Measurements from ENCODE around the gene KCNJ9. TPM values are rescaled to one million over a fixed set of nuclear protein-coding genes. Genes with fewer than 3 reads are reported as not detected.

The KCNJ9 gene
- total and polyA plus RNA-seq, 5 donors = not detected

DNA sequence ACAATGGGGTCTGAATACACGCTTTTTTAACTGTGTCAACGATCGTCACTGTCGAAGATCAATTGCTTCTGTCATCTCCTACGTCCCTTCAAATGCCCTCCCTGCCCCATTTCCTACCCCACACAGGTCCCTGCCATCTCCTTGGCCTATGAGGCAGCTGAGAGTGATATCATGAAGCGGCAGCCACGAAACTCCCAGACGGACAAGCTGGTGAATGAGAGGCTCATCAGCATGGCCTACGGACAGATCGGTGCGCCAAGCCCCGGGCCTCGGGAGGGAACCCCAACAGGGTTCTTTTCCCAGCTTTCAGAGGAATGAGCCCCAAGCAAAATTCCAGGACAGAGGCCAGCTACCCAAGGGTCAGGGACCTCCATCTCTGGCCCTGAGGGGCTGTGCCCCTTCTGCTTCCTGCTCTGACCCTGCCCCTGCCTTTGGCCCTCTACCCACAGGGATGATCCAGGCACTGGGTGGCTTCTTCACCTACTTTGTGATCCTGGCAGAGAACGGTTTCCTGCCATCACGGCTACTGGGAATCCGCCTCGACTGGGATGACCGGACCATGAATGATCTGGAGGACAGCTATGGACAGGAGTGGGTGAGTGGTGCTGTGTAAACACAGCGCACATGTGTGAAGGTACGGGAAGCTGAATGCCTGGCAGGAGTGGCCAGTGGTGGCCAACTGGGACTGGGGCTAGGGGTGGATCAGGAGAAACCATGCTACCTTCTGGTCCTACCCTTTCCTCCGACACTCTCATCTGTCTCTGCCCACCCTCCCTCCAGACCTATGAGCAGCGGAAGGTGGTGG lies 55.0 kb downstream of the KCNJ9 start:
- WGBS = 88% methylated on average over 22 of the region's 22 CpGs
- ATAC-seq = no peak
- Histone ChIP-seq H3K27me3 (ENCODE audit: control insufficient read depth, insufficient read depth) (no peaks in the 10 kb centered on the region), H3K4me1 (ENCODE audit: control insufficient read depth, insufficient read depth, low read length) (peaks cover 9% of the 10 kb centered on the region), H3K9me3 (ENCODE audit: control insufficient read depth, low read length) (no peaks in the 10 kb centered on the region), H3K27ac (ENCODE audit: low read length) (no peak overlapping the region), H3K4me3 (ENCODE audit: low read length) (no peak overlapping the region)
- intact Hi-C loops (cut with DNase I) = no loop called here
- peak in 1 of 3 donors; percentile 34 for DNase-seq

DNA sequence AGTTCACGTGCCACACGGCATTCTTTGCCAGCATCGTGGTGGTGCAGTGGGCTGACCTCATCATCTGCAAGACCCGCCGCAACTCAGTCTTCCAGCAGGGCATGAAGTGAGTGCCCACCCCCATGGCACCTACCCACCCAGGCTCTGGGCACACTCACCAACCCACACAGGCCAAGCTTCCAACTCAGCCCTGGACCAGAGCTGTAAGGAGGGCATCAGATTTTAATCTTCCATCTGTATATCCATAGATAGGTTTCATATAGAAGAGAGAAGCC lies 55.5 kb downstream of the KCNJ9 start:
- no peak for ATAC-seq
- Histone ChIP-seq H3K4me3 (ENCODE audit: low read length) (no peak overlapping the region), H3K27ac (ENCODE audit: low read length) (no peak overlapping the region), H3K4me1 (ENCODE audit: control insufficient read depth, insufficient read depth, low read length) (peaks cover 9% of the 10 kb centered on the region), H3K9me3 (ENCODE audit: control insufficient read depth, low read length) (no peaks in the 10 kb centered on the region), H3K27me3 (ENCODE audit: control insufficient read depth, insufficient read depth) (no peaks in the 10 kb centered on the region)
- no peak for DNase-seq
- WGBS = 94% methylated on average over 5 of the region's 5 CpGs
- intact Hi-C loops (cut with DNase I) = no loop called here

DNA sequence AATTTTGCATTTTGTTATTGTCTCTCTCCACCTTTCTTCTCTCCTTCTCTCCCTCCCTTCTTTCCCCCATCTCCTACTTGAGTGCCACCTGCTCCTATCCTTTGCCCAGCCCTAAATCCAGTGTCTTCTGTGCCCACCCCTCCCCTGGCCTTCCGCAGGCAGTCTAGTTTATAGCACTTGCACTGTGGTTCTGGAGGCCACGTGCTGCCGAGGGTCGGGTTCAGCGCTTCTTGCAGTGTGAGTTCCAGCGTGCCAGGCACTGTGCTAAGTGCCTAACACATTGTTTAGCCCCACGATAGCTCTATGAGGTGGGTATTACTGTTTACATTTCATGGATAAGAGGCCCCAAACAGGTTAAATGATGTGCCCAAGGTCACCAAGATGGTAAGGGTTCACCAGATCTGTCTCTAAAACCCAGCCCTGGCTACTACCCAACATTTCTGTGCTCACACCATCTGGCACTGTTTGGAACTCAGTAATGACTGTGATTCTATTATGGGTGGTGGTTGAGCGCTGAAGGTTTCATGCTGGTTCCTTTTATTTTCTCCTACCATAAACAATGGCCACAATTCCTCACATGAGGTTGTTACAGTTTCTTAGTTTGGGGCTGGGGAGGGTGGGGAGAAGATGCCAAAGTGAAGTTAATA lies 56.0 kb downstream of the KCNJ9 start:
- Histone ChIP-seq H3K4me1 (ENCODE audit: control insufficient read depth, insufficient read depth, low read length) (peaks cover 7% of the 10 kb centered on the region), H3K4me3 (ENCODE audit: low read length) (no peak overlapping the region), H3K27me3 (ENCODE audit: control insufficient read depth, insufficient read depth) (no peaks in the 10 kb centered on the region), H3K27ac (ENCODE audit: low read length) (no peak overlapping the region), H3K9me3 (ENCODE audit: control insufficient read depth, low read length) (no peaks in the 10 kb centered on the region)
- intact Hi-C loops (cut with DNase I) = no loop called here
- no peak for ATAC-seq
- 89% methylated on average over 8 of the region's 8 CpGs for WGBS
- DNase-seq = peak in 1 of 3 donors; percentile 18

GRCh38 chr1:160139840-160140239 lies 58.5 kb downstream of the KCNJ9 start:
- DNase-seq = peak in 1 of 3 donors; percentile 18
- H3K27ac ChIP-seq (ENCODE audit: low read length) = no peak overlapping the region

More at GRCh38 chr1:160139840-160140239, 58.5 kb downstream of the KCNJ9 start:
- Histone ChIP-seq H3K9me3 (ENCODE audit: control insufficient read depth, low read length) (no peaks in the 10 kb centered on the region), H3K27me3 (ENCODE audit: control insufficient read depth, insufficient read depth) (no peaks in the 10 kb centered on the region), H3K4me3 (ENCODE audit: low read length) (no peak overlapping the region), H3K4me1 (ENCODE audit: control insufficient read depth, insufficient read depth, low read length) (no peaks in the 10 kb centered on the region)
- 94% methylated on average over 8 of the region's 8 CpGs for whole genome bisulfite sequencing
- no peak for ATAC-seq
- intact Hi-C loops (cut with DNase I) = no loop called here

Other genes with a start within 250 kb of the KCNJ9 start
- gene VSIG8, start 218.9 kb upstream of the KCNJ9 start, total RNA-seq = under 1 TPM in 2 of 4 donors, not detected in 2; 0.19 to 0.23 TPM
- 0.07 TPM for gene VSIG8, start 218.9 kb upstream of the KCNJ9 start, polyA plus RNA-seq
- 1 to 10 TPM; 3.4 to 5.6 (median 3.9) TPM for gene CFAP45, start 181.4 kb upstream of the KCNJ9 start, total RNA-seq
- 9.4 TPM for gene CFAP45, start 181.4 kb upstream of the KCNJ9 start, polyA plus RNA-seq
- 100 to 1,000 TPM; 117 to 253 (median 162) TPM for gene TAGLN2, start 156.0 kb upstream of the KCNJ9 start, total RNA-seq
- 186 TPM for gene TAGLN2, start 156.0 kb upstream of the KCNJ9 start, polyA plus RNA-seq
- gene IGSF9, start 135.9 kb upstream of the KCNJ9 start, total RNA-seq = 1 to 10 TPM in 3 of 4 donors, under 1 TPM in 1; 0.17 to 2.7 (median 2.3) TPM
- 1.3 TPM for gene IGSF9, start 135.9 kb upstream of the KCNJ9 start, polyA plus RNA-seq
- not detected for gene SLAMF9, start 127.3 kb upstream of the KCNJ9 start, total RNA-seq
- not detected for gene SLAMF9, start 127.3 kb upstream of the KCNJ9 start, polyA plus RNA-seq
- gene PIGM, start 49.5 kb upstream of the KCNJ9 start, total RNA-seq = 1 to 10 TPM; 4.0 to 4.6 (median 4.3) TPM
- 2.7 TPM for gene PIGM, start 49.5 kb upstream of the KCNJ9 start, polyA plus RNA-seq
- under 1 TPM; 0.11 to 0.31 (median 0.20) TPM for gene KCNJ10, start 11.4 kb upstream of the KCNJ9 start, total RNA-seq
- gene KCNJ10, start 11.4 kb upstream of the KCNJ9 start, polyA plus RNA-seq = 0.14 TPM
- gene IGSF8, start 17.1 kb downstream of the KCNJ9 start, total RNA-seq = 10 to 100 TPM; 18.3 to 24.2 (median 19.8) TPM
- gene IGSF8, start 17.1 kb downstream of the KCNJ9 start, polyA plus RNA-seq = 18.2 TPM
- 100 to 1,000 TPM; 150 to 323 (median 257) TPM for gene ATP1A2, start 34.2 kb downstream of the KCNJ9 start, total RNA-seq
- gene ATP1A2, start 34.2 kb downstream of the KCNJ9 start, polyA plus RNA-seq = 89.6 TPM
- under 1 TPM in 3 of 4 donors, not detected in 1; 0.08 to 0.43 (median 0.28) TPM for gene ATP1A4, start 70.1 kb downstream of the KCNJ9 start, total RNA-seq
- gene ATP1A4, start 70.1 kb downstream of the KCNJ9 start, polyA plus RNA-seq = 0.07 TPM
- 10 to 100 TPM in 3 of 4 donors, 1 to 10 TPM in 1; 9.5 to 24.7 (median 15.3) TPM for gene CASQ1, start 109.0 kb downstream of the KCNJ9 start, total RNA-seq
- 33.3 TPM for gene CASQ1, start 109.0 kb downstream of the KCNJ9 start, polyA plus RNA-seq
- 100 to 1,000 TPM; 169 to 223 (median 197) TPM for gene PEA15, start 123.8 kb downstream of the KCNJ9 start, total RNA-seq
- 219 TPM for gene PEA15, start 123.8 kb downstream of the KCNJ9 start, polyA plus RNA-seq
- 100 to 1,000 TPM; 113 to 152 (median 122) TPM for gene DCAF8, start 181.0 kb downstream of the KCNJ9 start, total RNA-seq
- gene DCAF8, start 181.0 kb downstream of the KCNJ9 start, polyA plus RNA-seq = 97.8 TPM
- gene PEX19, start 203.6 kb downstream of the KCNJ9 start, total RNA-seq = 100 to 1,000 TPM in 2 of 4 donors, 10 to 100 TPM in 2; 97.4 to 113 (median 105) TPM
- 42.5 TPM for gene PEX19, start 203.6 kb downstream of the KCNJ9 start, polyA plus RNA-seq